DOHH2 (cell line): ENCODE data around the gene PASD1.
A peak's percentile ranks its signal among the peaks of the same experiment; 100 is the strongest.

Source experiments
- H3F3A ChIP-seq: fragments of 200-600 bp; sonication (generic), shearing (Covaris generic); 2 replicates; pipeline ENCODE4 v1.6.0; 2016; ENCODE audit warnings: antibody characterized with exemption, mild to moderate bottlenecking; ENCODE audit not compliant: control insufficient read depth, insufficient read depth
- H3K27ac ChIP-seq: fragments of 200-600 bp; sonication (generic); 2 replicates; pipeline ENCODE4 v1.5.1; 2014; ENCODE audit warnings: low read depth, mild to moderate bottlenecking, low read length, moderate library complexity
- H3K27me3 ChIP-seq: fragments of 200-600 bp; sonication (generic); 2 replicates; pipeline ENCODE4 v1.6.1; 2014; ENCODE audit warnings: mild to moderate bottlenecking, low read length, mixed read lengths; ENCODE audit not compliant: control insufficient read depth
- H3K36me3 ChIP-seq: fragments of 200-600 bp; sonication (generic); 2 replicates; pipeline ENCODE4 v1.6.1; 2014; ENCODE audit warnings: mild to moderate bottlenecking, low read length, moderate library complexity, mixed read lengths; ENCODE audit not compliant: control insufficient read depth
- H3K4me1 ChIP-seq: fragments of 200-600 bp; sonication (generic); 2 replicates; pipeline ENCODE4 v1.6.1; 2014; ENCODE audit warnings: mild to moderate bottlenecking, low read length, mixed read lengths; ENCODE audit not compliant: control insufficient read depth
- H3K4me2 ChIP-seq: fragments of 200-600 bp; sonication (generic); 2 replicates; pipeline ENCODE4 v1.6.0; 2014; ENCODE audit warnings: mild to moderate bottlenecking, low read length, moderate library complexity
- H3K4me3 ChIP-seq: fragments of 200-600 bp; sonication (generic); 2 replicates; pipeline ENCODE4 v1.5.1; 2014; ENCODE audit warnings: mild to moderate bottlenecking, low read length, mixed read lengths
- H3K79me2 ChIP-seq: fragments of 200-600 bp; sonication (generic); 2 replicates; pipeline ENCODE4 v1.6.1; 2014; ENCODE audit warnings: mild to moderate bottlenecking, low read length, mixed read lengths; ENCODE audit not compliant: control insufficient read depth
- H3K9me2 ChIP-seq: fragments of 200-600 bp; sonication (generic); replicated peaks from 2 replicates; pipeline ENCODE4 v1.6.1; 2014; ENCODE audit warnings: mild to moderate bottlenecking, low read length, mixed read lengths; ENCODE audit not compliant: control insufficient read depth
- H3K9me3 ChIP-seq: fragments of 200-600 bp; sonication (generic); 2 replicates; pipeline ENCODE4 v1.6.1; 2014; ENCODE audit warnings: antibody characterized with exemption, low read length, mixed read lengths; ENCODE audit not compliant: control insufficient read depth, insufficient read depth
- H4K20me1 ChIP-seq: fragments of 200-600 bp; sonication (generic); 2 replicates; pipeline ENCODE4 v1.6.0; 2014; ENCODE audit warnings: low read depth, mild to moderate bottlenecking, antibody characterized with exemption, low read length, moderate library complexity; ENCODE audit not compliant: control insufficient read depth, insufficient read depth
- CTCF ChIP-seq: fragments of 200-600 bp; sonication (generic); IDR thresholded peaks from one replicate; pipeline ENCODE4 v1.5.1; 2014; ENCODE audit warnings: antibody characterized with exemption, mild to moderate bottlenecking, low read depth, low read length; ENCODE audit not compliant: poor library complexity, severe bottlenecking
- EZH2phosphoT487 ChIP-seq: fragments of 200-600 bp; sonication (generic); IDR thresholded peaks from 2 replicates; pipeline ENCODE4 v1.6.1; 2017; ENCODE audit warnings: borderline replicate concordance, mild to moderate bottlenecking, antibody characterized with exemption, low read length, moderate library complexity, mixed read lengths

PASD1 gene

DNA sequence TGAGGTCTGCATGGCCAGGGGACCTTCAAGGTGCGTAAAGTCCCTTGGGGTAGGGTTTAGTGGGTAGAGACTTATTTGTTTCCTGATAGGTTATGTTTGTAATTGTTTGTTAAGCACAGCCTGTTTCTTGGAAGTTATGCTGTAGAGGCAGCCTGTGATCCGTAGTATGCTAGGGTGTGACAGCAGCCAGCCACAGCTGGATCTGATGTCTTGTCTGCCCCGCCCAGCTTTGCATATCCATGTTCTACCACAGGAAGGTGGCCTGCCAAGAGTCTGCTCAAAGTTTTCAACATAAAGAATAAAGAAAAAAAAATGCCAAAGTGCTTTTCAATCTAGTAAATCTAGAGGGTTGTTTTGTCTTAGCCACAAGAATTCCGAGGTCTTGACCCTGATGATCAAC lies 112.7 kb downstream of the PASD1 start:
- Histone ChIP-seq H3K4me2 (no peak overlapping the region), H3F3A (no peaks in the 10 kb centered on the region), H3K9me3 (no peaks in the 10 kb centered on the region), H3K9me2 (no peaks in the 10 kb centered on the region), H3K4me3 (no peak overlapping the region), H3K4me1 (no peaks in the 10 kb centered on the region), H3K79me2 (no peaks in the 10 kb centered on the region), H3K36me3 (no peaks in the 10 kb centered on the region), H3K27ac (no peak overlapping the region), H3K27me3 (no peaks in the 10 kb centered on the region), H4K20me1 (no peaks in the 10 kb centered on the region)
- TF ChIP-seq CTCF, result no peak
- TF ChIP-seq EZH2phosphoT487, result no peak

DNA sequence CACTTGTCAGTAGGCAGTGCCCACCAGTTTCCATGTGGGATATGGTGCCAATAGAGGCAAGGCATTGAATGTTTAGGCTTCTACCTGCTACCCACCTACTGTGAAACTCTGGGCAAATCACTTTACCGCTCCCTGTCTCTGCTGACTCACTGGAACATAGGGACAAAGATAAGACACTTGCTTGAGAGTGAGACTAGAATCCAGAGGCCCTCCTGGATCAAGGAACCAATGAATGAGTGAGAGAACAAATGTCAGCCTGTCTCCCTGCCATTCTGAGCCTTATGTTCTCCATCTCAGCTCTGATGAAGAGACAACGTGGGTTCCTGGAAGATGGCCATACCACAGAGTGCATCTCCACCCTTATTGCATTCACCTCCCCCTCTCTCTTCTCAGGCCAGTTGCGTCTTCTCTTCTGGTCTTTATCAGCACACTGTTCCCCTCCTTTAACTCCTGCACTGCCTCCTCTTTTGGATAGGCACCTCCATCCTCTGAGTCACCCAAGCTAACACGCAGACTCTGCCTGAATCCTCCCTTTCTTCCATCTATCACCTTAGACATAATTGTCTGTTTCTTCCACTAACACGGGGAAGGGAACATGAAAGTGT lies 116.4 kb downstream of the PASD1 start:
- no peak for TF ChIP-seq EZH2phosphoT487
- no peak for TF ChIP-seq CTCF
- H3K4me1 ChIP-seq, result no peaks in the 10 kb centered on the region

DNA sequence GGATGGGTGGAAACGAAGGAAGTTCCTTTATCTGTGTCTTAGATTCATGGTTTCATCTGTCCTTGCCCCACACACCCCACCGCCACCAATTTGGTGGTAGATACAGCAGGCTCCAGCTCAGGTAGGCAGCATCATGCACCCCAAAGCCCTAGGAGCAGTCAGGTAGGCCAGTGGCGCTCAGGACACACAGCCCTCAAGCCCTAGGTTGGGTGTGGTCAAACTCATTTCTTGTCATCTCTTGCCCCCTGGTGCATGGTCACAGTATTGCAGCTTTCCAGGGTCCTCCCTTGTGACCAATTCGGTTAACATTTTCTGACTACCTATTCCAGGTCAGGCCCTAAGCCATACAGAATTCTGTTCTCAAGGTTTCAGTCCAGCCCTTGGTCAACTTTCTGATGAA lies 117.3 kb downstream of the PASD1 start:
- H3K9me2 ChIP-seq, result no peaks in the 10 kb centered on the region
- no peak overlapping the region for H3K4me3 ChIP-seq
- no peaks in the 10 kb centered on the region for H3K79me2 ChIP-seq
- H3K9me3 ChIP-seq, result no peaks in the 10 kb centered on the region
- H3F3A ChIP-seq, result no peaks in the 10 kb centered on the region
- peak; percentile 55 for TF ChIP-seq CTCF
- no peak for TF ChIP-seq EZH2phosphoT487
- no peaks in the 10 kb centered on the region for H4K20me1 ChIP-seq
- no peaks in the 10 kb centered on the region for H3K27me3 ChIP-seq
- H3K4me1 ChIP-seq, result no peaks in the 10 kb centered on the region
- no peaks in the 10 kb centered on the region for H3K36me3 ChIP-seq
- no peak overlapping the region for H3K4me2 ChIP-seq
- H3K27ac ChIP-seq, result no peak overlapping the region

More for the DNA sequence above, 116.4 kb downstream of the PASD1 start:
- Histone ChIP-seq H3K9me2 (no peaks in the 10 kb centered on the region), H3K27ac (no peak overlapping the region), H3K27me3 (no peaks in the 10 kb centered on the region), H4K20me1 (no peaks in the 10 kb centered on the region), H3K4me3 (no peak overlapping the region), H3F3A (no peaks in the 10 kb centered on the region), H3K36me3 (no peaks in the 10 kb centered on the region), H3K79me2 (no peaks in the 10 kb centered on the region), H3K4me2 (no peak overlapping the region), H3K9me3 (no peaks in the 10 kb centered on the region)
